ENCODE measurements around the gene ARHGEF9. TPM values are rescaled to one million over a fixed set of nuclear protein-coding genes. Genes with fewer than 3 reads are reported as not detected.

The ARHGEF9 gene
- total RNA-seq, 1 donor from 2014 or later: 40.7 TPM

DNA sequence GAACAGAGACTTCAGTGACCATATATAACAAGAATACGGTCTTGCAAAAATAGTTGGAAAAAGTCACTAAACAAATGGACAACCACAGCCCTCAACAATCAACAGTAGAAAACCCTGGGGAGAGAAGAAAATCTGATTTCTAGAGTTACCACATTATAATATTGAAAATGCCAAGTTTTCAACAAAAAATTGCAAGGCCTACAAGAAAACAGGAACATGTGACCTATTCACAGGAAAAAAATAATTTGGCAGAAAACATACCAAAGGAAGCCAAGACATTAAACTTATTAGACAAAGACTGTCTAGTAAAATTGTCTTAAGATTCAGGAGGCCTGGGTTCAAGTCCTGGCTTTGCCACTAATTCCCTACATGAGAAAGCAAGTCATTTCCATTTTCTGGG lies 64.7 kb downstream of the ARHGEF9 start:
- DNase-seq (ENCODE audit: extremely low spot score, unreplicated experiment): no peak
- H3K9me3 Mint-ChIP-seq (ENCODE audit: unreplicated experiment): no peaks in the 10 kb centered on the region
- no peaks in the 10 kb centered on the region for H3K4me1 Mint-ChIP-seq (ENCODE audit: unreplicated experiment)
- no peaks in the 10 kb centered on the region for H3K27me3 Mint-ChIP-seq (ENCODE audit: unreplicated experiment)
- TF ChIP-seq, protein P1, sequence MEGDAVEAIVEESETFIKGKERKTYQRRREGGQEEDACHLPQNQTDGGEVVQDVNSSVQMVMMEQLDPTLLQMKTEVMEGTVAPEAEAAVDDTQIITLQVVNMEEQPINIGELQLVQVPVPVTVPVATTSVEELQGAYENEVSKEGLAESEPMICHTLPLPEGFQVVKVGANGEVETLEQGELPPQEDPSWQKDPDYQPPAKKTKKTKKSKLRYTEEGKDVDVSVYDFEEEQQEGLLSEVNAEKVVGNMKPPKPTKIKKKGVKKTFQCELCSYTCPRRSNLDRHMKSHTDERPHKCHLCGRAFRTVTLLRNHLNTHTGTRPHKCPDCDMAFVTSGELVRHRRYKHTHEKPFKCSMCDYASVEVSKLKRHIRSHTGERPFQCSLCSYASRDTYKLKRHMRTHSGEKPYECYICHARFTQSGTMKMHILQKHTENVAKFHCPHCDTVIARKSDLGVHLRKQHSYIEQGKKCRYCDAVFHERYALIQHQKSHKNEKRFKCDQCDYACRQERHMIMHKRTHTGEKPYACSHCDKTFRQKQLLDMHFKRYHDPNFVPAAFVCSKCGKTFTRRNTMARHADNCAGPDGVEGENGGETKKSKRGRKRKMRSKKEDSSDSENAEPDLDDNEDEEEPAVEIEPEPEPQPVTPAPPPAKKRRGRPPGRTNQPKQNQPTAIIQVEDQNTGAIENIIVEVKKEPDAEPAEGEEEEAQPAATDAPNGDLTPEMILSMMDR (IDR thresholded peaks at IDR 0.05): no peak
- H3K4me3 Mint-ChIP-seq (ENCODE audit: unreplicated experiment): no peak overlapping the region
- peaks cover 9% of the 10 kb centered on the region for H3K36me3 Mint-ChIP-seq (ENCODE audit: unreplicated experiment)
- no peak overlapping the region for H3K27ac Mint-ChIP-seq (ENCODE audit: unreplicated experiment)

DNA sequence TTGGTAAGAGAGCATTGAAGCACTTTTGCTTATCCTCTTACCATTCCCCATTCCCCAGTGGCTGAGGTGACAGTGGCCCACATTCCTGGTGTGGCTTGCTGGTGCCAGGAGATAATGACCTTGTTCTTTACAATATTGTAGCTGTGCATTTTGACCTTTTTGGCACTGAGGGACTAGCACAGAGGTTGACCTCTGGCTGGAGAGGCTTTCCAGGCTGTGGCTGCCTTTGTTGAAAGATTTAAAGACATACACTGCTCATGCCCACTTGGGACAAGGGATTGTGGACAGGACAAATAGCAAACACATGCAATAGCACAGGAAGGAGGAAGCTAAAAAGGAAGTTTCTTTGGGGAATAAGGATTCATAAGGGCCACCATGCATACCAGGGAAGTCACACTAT lies 65.4 kb downstream of the ARHGEF9 start:
- TF ChIP-seq, protein P1 (IDR thresholded peaks at IDR 0.05): no peak
- H3K9me3 Mint-ChIP-seq (ENCODE audit: unreplicated experiment): no peaks in the 10 kb centered on the region
- H3K4me3 Mint-ChIP-seq (ENCODE audit: unreplicated experiment): no peak overlapping the region
- no peak for DNase-seq (ENCODE audit: extremely low spot score, unreplicated experiment)
- H3K27ac Mint-ChIP-seq (ENCODE audit: unreplicated experiment): peak overlapping the region; percentile 29
- peaks cover 9% of the 10 kb centered on the region for H3K36me3 Mint-ChIP-seq (ENCODE audit: unreplicated experiment)
- no peaks in the 10 kb centered on the region for H3K27me3 Mint-ChIP-seq (ENCODE audit: unreplicated experiment)
- H3K4me1 Mint-ChIP-seq (ENCODE audit: unreplicated experiment): no peaks in the 10 kb centered on the region

DNA sequence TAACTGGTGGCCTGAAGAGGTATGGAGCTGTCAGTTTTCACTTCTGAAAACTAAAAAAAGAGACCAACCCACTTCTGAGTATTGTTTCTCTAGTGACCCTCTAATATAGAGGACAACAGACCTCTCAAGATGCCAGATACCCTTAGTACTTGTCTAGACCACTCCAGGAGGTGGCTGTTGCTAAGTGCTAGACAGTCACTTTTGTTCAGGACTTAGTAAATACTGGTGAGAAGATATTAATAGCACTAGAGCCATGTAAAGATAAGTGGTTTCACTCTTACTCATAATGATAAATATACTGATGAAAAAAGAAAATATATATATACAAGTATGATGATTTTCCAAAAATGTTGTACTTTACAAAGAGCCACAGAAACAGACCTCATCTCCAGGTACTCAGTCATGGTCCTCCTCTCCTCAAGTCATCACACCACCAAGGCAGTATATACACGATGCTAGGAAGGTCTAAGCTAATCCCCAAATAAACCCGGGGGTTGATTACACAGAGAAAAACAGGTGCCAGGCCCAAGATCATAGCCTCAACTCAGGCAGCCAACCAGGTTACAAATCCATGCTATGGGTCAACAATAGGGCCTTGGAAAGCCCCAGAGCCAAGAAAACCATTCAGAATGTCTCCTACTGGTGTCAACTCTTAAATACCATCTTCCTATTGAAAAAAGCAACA lies 66.9 kb downstream of the ARHGEF9 start:
- Mint-ChIP-seq H3K9me3 (ENCODE audit: unreplicated experiment) (no peaks in the 10 kb centered on the region), H3K27ac (ENCODE audit: unreplicated experiment) (peak overlapping the region; percentile 28), H3K27me3 (ENCODE audit: unreplicated experiment) (no peaks in the 10 kb centered on the region), H3K4me3 (ENCODE audit: unreplicated experiment) (no peak overlapping the region), H3K4me1 (ENCODE audit: unreplicated experiment) (peaks cover 11% of the 10 kb centered on the region), H3K36me3 (ENCODE audit: unreplicated experiment) (peaks cover 10% of the 10 kb centered on the region)
- no peak for DNase-seq (ENCODE audit: extremely low spot score, unreplicated experiment)
- TF ChIP-seq, protein P1 (IDR thresholded peaks at IDR 0.05): no peak

- Mint-ChIP-seq H3K9me3 (ENCODE audit: unreplicated experiment) (peaks cover 15% of the 10 kb centered on the region), H3K36me3 (ENCODE audit: unreplicated experiment) (peaks cover 6% of the 10 kb centered on the region), H3K4me1 (ENCODE audit: unreplicated experiment) (peaks cover 14% of the 10 kb centered on the region), H3K4me3 (ENCODE audit: unreplicated experiment) (no peak overlapping the region), H3K27me3 (ENCODE audit: unreplicated experiment) (no peaks in the 10 kb centered on the region), H3K27ac (ENCODE audit: unreplicated experiment) (peak overlapping the region; percentile 70)
- no peak for DNase-seq (ENCODE audit: extremely low spot score, unreplicated experiment)
- TF ChIP-seq, protein P1 (IDR thresholded peaks at IDR 0.05): no peak
Observed at GRCh38 chrX:63713526-63713925, 71.5 kb downstream of the ARHGEF9 start.

DNA sequence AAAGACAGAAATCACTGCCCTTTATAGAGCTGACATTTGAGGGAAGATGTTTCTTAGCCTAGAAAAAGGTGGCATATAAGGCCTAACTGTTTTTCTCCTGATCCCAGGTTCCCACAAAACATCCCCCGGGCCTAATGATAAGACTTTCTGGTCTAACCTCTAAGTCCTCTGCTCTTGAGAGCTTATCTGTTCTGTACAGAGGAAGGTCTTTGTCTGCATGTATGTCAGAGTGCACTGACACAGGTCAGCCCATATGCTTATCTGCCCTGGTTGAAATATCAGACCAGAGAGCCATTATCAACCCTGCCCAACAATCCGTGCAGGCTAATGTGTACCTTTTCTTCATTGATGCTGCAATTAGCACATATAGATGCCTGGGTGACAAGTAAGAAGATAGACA lies 76.2 kb downstream of the ARHGEF9 start:
- no peaks in the 10 kb centered on the region for H3K27me3 Mint-ChIP-seq (ENCODE audit: unreplicated experiment)
- no peak overlapping the region for H3K4me3 Mint-ChIP-seq (ENCODE audit: unreplicated experiment)
- TF ChIP-seq, protein P1 (IDR thresholded peaks at IDR 0.05): no peak
- H3K4me1 Mint-ChIP-seq (ENCODE audit: unreplicated experiment): peaks cover 9% of the 10 kb centered on the region
- no peak overlapping the region for H3K27ac Mint-ChIP-seq (ENCODE audit: unreplicated experiment)
- H3K9me3 Mint-ChIP-seq (ENCODE audit: unreplicated experiment): peaks cover 25% of the 10 kb centered on the region
- DNase-seq (ENCODE audit: extremely low spot score, unreplicated experiment): no peak
- peaks cover 16% of the 10 kb centered on the region for H3K36me3 Mint-ChIP-seq (ENCODE audit: unreplicated experiment)

Data from osteocyte (in vitro differentiated cells).